ENCODE measurements around the gene ZNF282.

Gene ZNF282

GRCh38 chr7:149194799-149195179, 557 bp upstream of the ZNF282 start:
- DNase-seq, result no peak

DNA sequence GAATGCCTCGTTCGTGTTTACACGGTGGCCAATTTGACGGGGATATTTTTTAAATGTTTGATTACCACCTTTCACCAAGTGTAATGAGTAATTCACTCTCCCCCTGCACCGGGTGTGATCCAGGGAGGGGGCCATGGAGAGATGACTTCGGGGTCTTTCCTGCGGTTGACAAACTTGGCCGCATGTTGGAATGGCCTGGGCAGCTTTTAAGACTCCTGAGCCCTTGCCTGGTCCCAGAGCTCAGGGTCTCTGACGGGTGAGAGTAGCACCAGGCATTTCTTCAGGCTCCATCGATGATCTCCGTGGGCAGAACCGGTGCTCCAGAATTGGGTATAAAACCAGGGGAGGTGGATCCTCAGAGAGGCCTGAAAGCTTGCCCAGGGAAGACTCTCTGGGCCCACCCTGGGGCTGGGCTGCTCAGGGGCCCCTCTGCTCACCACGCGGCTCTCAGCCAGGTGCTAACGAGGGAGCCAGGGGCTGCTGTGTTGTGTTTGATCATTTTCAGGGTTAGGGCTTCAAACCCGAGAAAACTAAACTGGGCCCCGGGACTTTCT, 882 bp downstream of the ZNF282 start:
- no peak for DNase-seq

DNA sequence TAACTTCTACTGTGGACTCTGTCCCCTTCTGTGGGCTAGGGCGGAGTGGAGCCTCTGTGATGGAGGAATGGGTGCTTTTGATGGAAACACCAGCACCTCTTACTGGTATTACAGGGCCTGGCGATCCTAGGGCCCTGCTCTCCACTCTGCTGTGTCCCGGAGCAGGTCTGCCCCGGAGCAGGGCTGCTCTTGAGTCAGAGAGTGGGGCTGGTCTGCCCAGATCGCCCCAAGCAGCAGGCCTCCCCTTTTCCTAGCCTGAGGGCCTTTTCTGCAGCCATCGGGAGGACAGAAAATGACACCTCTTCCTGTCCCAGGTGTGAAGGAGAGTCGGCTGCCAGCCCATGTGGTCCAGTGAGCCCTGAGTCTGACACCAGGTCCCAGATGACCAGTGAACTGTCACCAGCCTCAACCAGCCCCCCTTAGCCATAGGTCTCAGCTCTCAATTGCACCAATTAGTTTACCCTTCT, 1.4 kb downstream of the ZNF282 start:
- DNase-seq, result no peak

DNA sequence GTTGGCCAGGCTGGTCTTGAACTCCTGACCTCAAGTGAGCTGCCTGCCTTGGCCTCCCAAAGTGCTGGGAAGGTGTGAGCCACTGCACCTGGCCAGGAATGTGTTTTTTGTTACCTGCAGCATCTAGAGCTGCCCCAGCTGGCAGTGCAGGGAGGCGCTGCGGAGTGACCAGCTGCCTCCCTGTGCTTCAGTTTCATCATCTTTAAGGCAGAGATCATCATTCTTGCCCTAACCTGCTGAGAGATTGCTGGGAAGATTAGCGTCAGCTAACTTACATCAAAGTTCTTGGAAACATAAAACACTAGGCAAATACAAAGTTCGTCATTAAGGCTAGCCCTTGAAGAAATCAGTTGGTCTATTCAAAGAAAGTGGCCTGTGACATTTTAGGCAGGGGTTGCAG, 2.3 kb downstream of the ZNF282 start:
- no peak for DNase-seq

DNA sequence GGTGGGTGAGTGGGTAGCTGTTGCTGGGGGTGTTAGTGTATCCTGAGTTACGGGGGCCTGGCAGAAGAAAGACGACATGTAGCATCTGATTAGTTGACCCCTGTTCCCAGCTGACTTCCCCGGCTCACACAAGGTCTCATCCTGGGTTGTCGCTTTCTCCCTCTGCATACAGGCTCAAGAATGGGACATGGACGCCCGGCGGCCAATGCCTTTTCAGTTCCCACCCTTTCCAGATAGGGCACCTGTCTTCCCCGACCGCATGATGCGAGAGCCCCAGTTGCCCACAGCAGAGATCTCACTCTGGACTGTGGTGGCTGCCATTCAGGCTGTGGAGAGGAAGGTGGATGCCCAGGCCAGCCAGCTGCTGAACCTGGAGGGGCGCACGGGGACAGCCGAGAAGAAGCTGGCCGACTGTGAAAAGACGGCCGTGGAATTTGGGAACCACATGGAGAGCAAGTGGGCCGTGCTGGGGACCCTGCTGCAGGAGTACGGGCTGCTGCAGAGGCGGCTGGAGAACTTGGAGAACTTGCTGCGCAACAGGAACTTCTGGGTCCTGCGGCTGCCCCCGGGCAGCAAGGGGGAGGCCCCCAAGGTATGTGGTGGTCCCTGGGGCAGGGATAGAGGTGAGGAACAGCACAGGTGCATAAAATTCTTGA, 2.9 kb downstream of the ZNF282 start:
- no peak for DNase-seq

GRCh38 chr7:149199234-149199995, 4.1 kb downstream of the ZNF282 start:
- no peak for DNase-seq

GRCh38 chr7:149202831-149203231, 7.5 kb downstream of the ZNF282 start:
- DNase-seq, result no peak

DNA sequence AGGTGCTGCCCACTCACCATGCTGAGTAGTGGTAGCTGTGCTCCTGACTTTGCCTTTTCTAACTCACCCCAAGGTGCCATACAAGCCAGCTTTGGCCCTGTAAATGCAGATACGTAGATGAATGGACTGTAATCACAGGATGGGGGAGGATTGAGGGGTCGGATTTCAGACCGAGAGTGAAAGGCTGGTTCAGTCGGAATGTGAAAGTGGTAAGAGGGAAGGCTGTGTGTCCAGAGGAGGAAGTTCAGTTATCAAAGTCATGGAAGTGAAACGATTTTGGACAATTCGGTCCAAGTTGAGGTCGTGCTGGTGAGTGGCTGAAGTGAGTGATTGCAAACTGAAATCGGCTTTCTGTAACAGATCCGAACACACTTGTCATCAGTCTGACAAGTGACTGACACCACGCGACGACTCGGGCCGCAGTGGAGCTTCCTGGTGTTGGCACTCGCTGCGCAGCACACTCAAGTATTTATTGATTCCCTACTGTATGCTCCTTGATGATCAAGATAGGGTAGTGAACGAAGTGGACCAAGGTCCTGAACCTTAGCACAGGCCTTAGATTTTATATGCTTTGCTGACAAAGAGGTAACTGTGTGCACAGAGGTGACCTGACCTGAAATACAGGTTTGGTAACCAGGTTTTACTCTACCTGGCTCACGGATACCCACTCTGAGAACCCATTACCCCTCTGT, 10.5 kb downstream of the ZNF282 start:
- DNase-seq, result no peak

GRCh38 chr7:149207324-149208035, 12.1 kb downstream of the ZNF282 start:
- DNase-seq, result no peak

DNA sequence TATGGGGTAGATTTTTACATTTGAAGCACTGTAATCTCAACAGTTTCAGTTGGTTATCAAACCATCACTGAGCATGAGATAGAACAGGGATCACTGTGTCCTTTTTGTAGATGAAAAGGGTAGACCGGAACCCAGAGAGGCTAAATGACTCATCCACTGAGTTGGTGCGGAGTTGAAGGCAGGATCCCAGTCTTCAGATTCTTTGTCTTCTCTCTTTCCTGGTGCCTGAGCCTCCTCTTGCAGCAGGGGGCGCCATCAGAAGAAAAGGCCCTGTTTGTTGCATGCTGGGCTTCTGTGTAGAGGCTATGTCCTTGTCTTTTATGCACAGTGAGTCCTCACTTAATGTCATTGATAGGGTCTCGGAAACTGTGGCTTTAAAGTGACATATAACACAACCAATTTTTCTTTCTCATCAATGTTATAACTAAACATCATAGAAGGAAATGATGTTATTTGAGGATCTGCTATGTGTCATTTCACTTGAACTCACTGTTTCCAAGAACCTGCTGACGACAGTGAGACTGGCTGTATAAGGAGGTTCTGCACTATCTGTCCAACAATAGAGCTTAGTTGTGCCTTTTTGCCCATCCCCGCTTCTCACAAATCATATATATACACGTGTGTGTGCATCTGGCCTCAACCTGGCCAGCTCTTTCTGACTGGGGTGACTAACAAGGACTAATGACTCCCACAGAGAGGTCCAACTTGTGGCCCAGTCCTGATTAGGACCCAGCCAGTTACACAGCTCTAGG, 14.3 kb downstream of the ZNF282 start:
- no peak for DNase-seq

DNA sequence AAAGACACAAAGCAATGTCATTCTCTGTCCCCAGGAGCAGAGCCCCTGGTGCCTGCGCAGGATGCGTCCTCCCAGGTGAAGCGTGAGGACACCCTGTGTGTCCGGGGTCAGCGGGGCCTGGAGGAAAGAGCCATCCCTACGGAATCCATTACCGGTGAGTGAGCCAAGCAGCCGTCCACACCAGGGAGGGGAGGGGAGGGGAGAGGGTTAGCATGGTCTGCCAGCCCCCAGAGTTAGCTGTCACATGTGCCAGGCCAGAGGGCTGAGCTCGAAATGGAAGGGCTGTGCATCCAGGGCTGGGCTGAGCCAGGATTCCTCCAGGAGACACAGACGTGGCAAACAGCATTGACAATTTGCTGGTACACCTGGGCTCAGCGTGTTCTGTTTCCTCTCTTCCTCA, 15.2 kb downstream of the ZNF282 start:
- DNase-seq, result no peak

DNA sequence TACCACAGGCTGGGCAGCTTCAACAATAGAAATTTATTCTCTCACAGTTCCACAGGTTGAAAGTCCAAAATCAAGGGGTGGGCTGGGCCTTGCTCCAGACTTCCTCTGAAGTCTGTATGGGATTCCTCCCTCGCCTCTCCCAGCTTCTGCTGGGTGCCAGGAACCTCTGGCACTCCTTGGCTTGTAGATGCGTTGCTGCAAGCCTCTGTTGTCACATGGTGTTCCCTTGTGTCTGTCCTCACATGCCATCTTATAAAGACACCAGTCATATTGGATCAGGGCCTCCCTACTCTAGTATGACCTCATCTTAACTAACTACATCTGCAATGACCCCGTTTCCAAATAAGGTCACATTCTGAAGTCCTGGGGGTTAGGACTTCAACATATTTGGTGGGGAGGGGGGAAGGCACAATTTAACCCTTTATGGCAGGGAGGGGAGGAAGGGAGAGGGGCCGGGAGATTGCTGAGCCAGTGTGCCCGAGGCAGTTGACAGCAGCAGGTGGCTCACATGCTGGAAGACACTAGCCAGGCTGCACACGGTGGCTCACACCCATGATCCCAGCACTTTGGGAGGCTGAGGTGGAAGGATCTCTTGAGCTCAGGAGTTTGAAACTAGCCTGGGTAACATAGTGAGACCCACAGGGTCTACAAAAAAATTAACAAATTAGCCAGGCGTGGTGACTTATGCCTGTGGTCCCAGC, 18.8 kb downstream of the ZNF282 start:
- no peak for DNase-seq

GRCh38 chr7:149216402-149216801, 21.1 kb downstream of the ZNF282 start:
- DNase-seq, result no peak

DNA sequence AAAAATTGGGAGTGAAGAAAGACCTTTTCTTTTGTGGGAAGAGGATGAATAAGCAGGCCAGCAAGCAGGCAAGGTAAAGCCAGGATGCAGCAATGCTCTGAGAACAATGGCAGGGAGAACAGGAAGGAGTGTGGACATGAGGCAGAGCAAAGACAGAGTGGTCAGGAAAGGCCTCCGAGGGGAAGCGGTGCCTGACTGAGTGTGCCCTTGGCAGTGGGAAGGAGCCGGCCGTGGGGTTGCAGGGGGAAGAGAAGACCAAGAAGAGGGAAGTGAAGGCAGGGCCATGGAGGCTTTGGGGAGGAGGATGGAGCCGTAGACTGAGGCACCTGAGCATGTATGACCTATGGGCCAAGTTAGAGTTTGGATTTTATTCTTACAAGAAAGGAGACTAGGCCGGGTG, 22.2 kb downstream of the ZNF282 start:
- DNase-seq, result no peak

GRCh38 chr7:149218469-149219420, 23.4 kb downstream of the ZNF282 start:
- DNase-seq, result no peak

GRCh38 chr7:149220534-149220933, 25.2 kb downstream of the ZNF282 start:
- DNase-seq, result no peak

GRCh38 chr7:149223176-149223575, 27.8 kb downstream of the ZNF282 start:
- DNase-seq, result no peak

DNA sequence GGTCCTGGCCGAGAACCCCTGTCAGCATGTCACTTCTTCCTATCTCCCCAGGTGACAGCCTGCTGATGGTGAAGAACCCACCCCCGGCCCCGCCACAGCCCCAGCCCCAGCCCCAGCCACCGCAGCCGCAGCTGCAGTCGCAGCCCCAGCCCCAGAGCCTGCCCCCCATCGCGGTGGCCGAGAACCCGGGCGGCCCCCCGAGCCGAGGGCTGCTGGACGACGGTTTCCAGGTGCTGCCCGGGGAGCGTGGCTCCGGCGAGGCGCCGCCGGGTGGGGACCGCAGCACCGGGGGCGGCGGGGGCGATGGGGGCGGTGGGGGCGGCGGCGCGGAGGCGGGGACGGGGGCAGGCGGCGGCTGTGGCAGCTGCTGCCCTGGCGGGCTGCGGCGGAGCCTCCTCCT, 28.4 kb downstream of the ZNF282 start:
- DNase-seq, result no peak

GRCh38 chr7:149224352-149224751, 29.0 kb downstream of the ZNF282 start:
- no peak for DNase-seq

- DNase-seq, result no peak
Measured at GRCh38 chr7:149225106-149225505, 29.8 kb downstream of the ZNF282 start.

Data from GOT3 (cell line).